Measurements from ENCODE around the gene ANKH. TPM values are rescaled to one million over a fixed set of nuclear protein-coding genes. Genes with fewer than 3 reads are reported as not detected.
A peak's percentile ranks its signal among the peaks of the same experiment; 100 is the strongest.

The ANKH gene
- total RNA-seq, 1 experiment from 2014 or later = 4.7 TPM

DNA sequence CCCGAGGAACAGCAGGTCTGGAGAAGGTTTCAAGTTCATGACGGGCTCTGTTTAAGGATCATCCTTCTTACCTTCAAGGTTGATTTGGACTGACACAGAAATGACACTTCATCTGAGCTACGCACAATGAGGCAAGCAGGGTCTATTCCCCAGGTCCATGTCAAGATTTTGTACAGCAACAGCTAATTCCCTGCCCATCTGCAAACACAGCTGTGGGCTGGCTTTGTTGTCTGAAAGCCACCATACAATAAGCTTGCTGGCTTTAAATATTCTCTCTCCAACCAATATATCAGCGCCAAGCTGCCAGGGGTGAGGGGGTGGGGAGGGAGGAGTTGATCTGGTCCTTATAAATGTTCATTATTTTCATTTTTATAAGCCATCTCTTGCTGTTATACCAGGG is 115.1 kb downstream of the ANKH start:
- intact Hi-C loops (cut with micrococcal nuclease; ENCODE audit: unreplicated experiment) = no loop called here
- DNase-seq = no peak
- peaks cover 16% of the 10 kb centered on the region for H3K4me1 ChIP-seq
- peaks cover 17% of the 10 kb centered on the region for H3K4me1 Mint-ChIP-seq (ENCODE audit: low read depth, unreplicated experiment)
- H3K9me3 Mint-ChIP-seq (ENCODE audit: unreplicated experiment) = no peaks in the 10 kb centered on the region
- no peak overlapping the region for H3K27ac Mint-ChIP-seq (ENCODE audit: unreplicated experiment)
- ChIA-PET POLR2A (no interaction called here), CTCF (no interaction called here)
- TF ChIP-seq, protein P1, sequence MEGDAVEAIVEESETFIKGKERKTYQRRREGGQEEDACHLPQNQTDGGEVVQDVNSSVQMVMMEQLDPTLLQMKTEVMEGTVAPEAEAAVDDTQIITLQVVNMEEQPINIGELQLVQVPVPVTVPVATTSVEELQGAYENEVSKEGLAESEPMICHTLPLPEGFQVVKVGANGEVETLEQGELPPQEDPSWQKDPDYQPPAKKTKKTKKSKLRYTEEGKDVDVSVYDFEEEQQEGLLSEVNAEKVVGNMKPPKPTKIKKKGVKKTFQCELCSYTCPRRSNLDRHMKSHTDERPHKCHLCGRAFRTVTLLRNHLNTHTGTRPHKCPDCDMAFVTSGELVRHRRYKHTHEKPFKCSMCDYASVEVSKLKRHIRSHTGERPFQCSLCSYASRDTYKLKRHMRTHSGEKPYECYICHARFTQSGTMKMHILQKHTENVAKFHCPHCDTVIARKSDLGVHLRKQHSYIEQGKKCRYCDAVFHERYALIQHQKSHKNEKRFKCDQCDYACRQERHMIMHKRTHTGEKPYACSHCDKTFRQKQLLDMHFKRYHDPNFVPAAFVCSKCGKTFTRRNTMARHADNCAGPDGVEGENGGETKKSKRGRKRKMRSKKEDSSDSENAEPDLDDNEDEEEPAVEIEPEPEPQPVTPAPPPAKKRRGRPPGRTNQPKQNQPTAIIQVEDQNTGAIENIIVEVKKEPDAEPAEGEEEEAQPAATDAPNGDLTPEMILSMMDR (IDR thresholded peaks at IDR 0.05; ENCODE audit: insufficient read depth in 1 of 2, low read depth in 1 of 2, low read length in 1 of 2, severe bottlenecking in 1 of 2, unreplicated experiment in 1 of 2) = no peak
- no peak overlapping the region for H3K4me3 Mint-ChIP-seq (ENCODE audit: unreplicated experiment)
- peaks cover 5% of the 10 kb centered on the region for H3K27me3 Mint-ChIP-seq (ENCODE audit: insufficient read depth, unreplicated experiment)
- H3K36me3 Mint-ChIP-seq (ENCODE audit: insufficient read depth, unreplicated experiment) = no peaks in the 10 kb centered on the region
- H3K9me3 ChIP-seq = no peaks in the 10 kb centered on the region
- H3K36me3 ChIP-seq (ENCODE audit: control insufficient read depth, insufficient read depth, low read length) = no peaks in the 10 kb centered on the region
- H3K27me3 ChIP-seq (replicated peaks; ENCODE audit: control insufficient read depth, insufficient read depth, low read length) = no peaks in the 10 kb centered on the region; the same call in 1 of the 2 replicates
- H3K4me3 ChIP-seq (ENCODE audit: low read depth, low read length) = no peak overlapping the region
- no TSS peak for BruUV-seq (replicated peaks)

DNA sequence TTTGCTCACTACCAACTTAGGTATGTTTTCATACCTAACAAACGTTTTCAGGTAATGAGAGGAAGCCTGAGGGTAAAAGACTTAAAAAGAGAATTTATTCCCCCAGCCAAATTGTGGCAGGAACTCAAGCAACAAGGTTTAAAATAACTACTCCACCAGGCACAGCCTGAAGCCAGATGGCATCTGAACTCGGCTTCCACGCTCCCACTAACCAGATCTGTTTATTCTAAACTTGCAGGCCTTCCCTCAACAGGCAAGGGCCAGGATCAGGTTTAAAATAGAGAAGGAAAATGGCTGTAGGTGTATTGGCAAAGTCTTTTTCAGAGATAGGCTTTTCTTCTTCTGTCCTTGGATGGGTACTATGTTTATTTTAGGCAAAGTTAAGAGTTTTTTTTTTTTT is 117.6 kb downstream of the ANKH start:
- BruUV-seq (replicated peaks) = no TSS peak
- Mint-ChIP-seq H3K4me1 (ENCODE audit: low read depth, unreplicated experiment) (peaks cover 22% of the 10 kb centered on the region), H3K27me3 (ENCODE audit: insufficient read depth, unreplicated experiment) (peaks cover 2% of the 10 kb centered on the region), H3K27ac (ENCODE audit: unreplicated experiment) (no peak overlapping the region), H3K9me3 (ENCODE audit: unreplicated experiment) (no peaks in the 10 kb centered on the region), H3K4me3 (ENCODE audit: unreplicated experiment) (no peak overlapping the region), H3K36me3 (ENCODE audit: insufficient read depth, unreplicated experiment) (no peaks in the 10 kb centered on the region)
- TF ChIP-seq, protein P1 (IDR thresholded peaks at IDR 0.05; ENCODE audit: insufficient read depth in 1 of 2, low read depth in 1 of 2, low read length in 1 of 2, severe bottlenecking in 1 of 2, unreplicated experiment in 1 of 2) = no peak
- Histone ChIP-seq H3K4me1 (peaks cover 16% of the 10 kb centered on the region), H3K36me3 (ENCODE audit: control insufficient read depth, insufficient read depth, low read length) (no peaks in the 10 kb centered on the region), H3K4me3 (ENCODE audit: low read depth, low read length) (no peak overlapping the region), H3K9me3 (no peaks in the 10 kb centered on the region), H3K27me3 (replicated peaks; ENCODE audit: control insufficient read depth, insufficient read depth, low read length) (no peaks in the 10 kb centered on the region)
- CTCF ChIA-PET = no interaction called here
- POLR2A ChIA-PET = no interaction called here
- intact Hi-C loops (cut with micrococcal nuclease; ENCODE audit: unreplicated experiment) = loop anchor here (1.0 kb wide), 2 partner anchors 14 to 27 kb away; no protein-coding TSS in a partner anchor
- DNase-seq = no peak

DNA sequence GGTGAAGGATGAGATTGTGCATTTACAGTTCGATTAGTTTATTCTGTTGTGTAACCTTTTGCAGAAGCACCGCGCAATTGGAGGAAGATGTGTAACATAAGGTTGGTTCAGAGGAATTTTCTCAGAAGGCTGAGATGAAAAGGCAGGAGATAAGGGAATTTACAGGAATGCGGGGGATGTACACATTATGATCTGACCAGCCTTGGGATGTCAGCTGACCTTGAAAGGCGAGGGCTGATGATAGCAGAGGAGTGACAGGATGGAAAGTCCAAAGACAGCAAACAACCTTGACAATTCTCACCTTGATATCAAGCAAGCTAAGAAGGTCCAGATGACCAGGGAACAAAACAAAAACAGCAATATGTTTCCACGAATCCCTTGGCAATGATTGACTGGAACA is 118.3 kb downstream of the ANKH start:
- H3K27me3 Mint-ChIP-seq (ENCODE audit: insufficient read depth, unreplicated experiment) = peaks cover 2% of the 10 kb centered on the region
- intact Hi-C loops (cut with micrococcal nuclease; ENCODE audit: unreplicated experiment) = loop anchor here (1.0 kb wide), 2 partner anchors 15 to 26 kb away; no protein-coding TSS in a partner anchor
- ChIA-PET CTCF (no interaction called here), POLR2A (no interaction called here)
- peak overlapping the region; percentile 14 for H3K27ac Mint-ChIP-seq (ENCODE audit: unreplicated experiment)
- no peaks in the 10 kb centered on the region for H3K9me3 ChIP-seq
- TF ChIP-seq, protein P1 (IDR thresholded peaks at IDR 0.05; ENCODE audit: insufficient read depth in 1 of 2, low read depth in 1 of 2, low read length in 1 of 2, severe bottlenecking in 1 of 2, unreplicated experiment in 1 of 2) = no peak
- no peak overlapping the region for H3K4me3 ChIP-seq (ENCODE audit: low read depth, low read length)
- H3K36me3 Mint-ChIP-seq (ENCODE audit: insufficient read depth, unreplicated experiment) = no peaks in the 10 kb centered on the region
- BruUV-seq (replicated peaks) = no TSS peak
- H3K4me1 ChIP-seq = peaks cover 16% of the 10 kb centered on the region
- peak overlapping the region; percentile 13 for H3K4me3 Mint-ChIP-seq (ENCODE audit: unreplicated experiment)
- peaks cover 22% of the 10 kb centered on the region for H3K4me1 Mint-ChIP-seq (ENCODE audit: low read depth, unreplicated experiment)
- H3K9me3 Mint-ChIP-seq (ENCODE audit: unreplicated experiment) = no peaks in the 10 kb centered on the region
- DNase-seq = peak; percentile 66 to 71
- H3K36me3 ChIP-seq (ENCODE audit: control insufficient read depth, insufficient read depth, low read length) = no peaks in the 10 kb centered on the region
- no peaks in the 10 kb centered on the region for H3K27me3 ChIP-seq (replicated peaks; ENCODE audit: control insufficient read depth, insufficient read depth, low read length)

All from Caco-2 (cell line).